PFSK-1 (cell line): ENCODE results near the gene TAMM41.

ENCODE experiments used
- FOXP2 ChIP-seq: optimal IDR thresholded peaks from 2 replicates; pipeline ENCODE3; 2011; ENCODE audit warnings: borderline replicate concordance, control low read depth, inconsistent platforms; ENCODE audit not compliant: insufficient read depth; ENCODE audit errors: extremely low read length, extremely low read depth
- POLR2AphosphoS5 ChIP-seq: IDR thresholded peaks from 2 replicates; pipeline ENCODE4 v1.6.1; 2012; ENCODE audit warnings: low read depth, mild to moderate bottlenecking, control low read depth, low read length, moderate library complexity
- REST ChIP-seq, 2 experiments: IDR thresholded peaks; 2 replicates each; pipeline versions ENCODE4 v1.6.1 to v1.8.0; 2011 to 2012; ENCODE audit warnings: low read depth in 2 of 2, low read length in 2 of 2, control low read depth in 1 of 2, inconsistent platforms in 1 of 2, mild to moderate bottlenecking in 1 of 2, moderate library complexity in 1 of 2; ENCODE audit not compliant: insufficient read depth in 1 of 2
- SIN3A ChIP-seq: IDR thresholded peaks from 2 replicates; pipeline ENCODE4 v1.6.1; 2012; ENCODE audit warnings: mild to moderate bottlenecking, low read length, moderate library complexity, borderline replicate concordance; ENCODE audit not compliant: insufficient read depth
- TAF1 ChIP-seq: IDR thresholded peaks from 2 replicates; pipeline ENCODE4 v1.6.1; 2012; ENCODE audit warnings: low read length, control low read depth, borderline replicate concordance; ENCODE audit not compliant: insufficient read depth

The TAMM41 gene

GRCh38 chr3:11794927-11795326, 51.8 kb downstream of the TAMM41 start:
- TF ChIP-seq REST (IDR thresholded peaks at IDR 0.05; ENCODE audit: insufficient read depth in 1 of 2, low read depth in 2 of 2, low read length in 2 of 2) (no peak), POLR2AphosphoS5 (no peak), SIN3A (no peak), FOXP2 (no peak), TAF1 (no peak)

GRCh38 chr3:11791339-11792200, 55.1 kb downstream of the TAMM41 start:
- no peak for TF ChIP-seq FOXP2

DNA sequence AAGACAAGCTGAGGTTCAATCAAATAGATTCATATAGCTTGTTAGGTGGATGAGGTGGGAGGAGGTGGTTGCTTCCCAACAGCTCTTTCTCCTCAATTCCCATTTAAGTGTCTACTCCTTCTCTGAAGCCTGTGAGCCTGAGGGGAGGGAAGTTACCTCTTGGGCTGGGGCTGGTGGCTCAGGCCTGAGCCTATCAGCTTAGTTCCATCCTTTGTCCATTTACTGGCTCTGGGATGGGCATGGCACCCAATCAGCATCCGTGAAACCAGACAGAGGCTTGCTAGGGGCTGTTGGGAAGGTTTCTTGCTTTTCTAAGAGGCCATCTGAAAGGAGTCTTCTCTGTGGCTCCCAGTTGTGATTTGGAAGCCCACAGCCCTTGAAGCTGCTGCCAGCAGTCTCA, 57.3 kb downstream of the TAMM41 start:
- TF ChIP-seq REST (IDR thresholded peaks at IDR 0.05; ENCODE audit: insufficient read depth in 1 of 2, low read depth in 2 of 2, low read length in 2 of 2) (no peak), FOXP2 (no peak), TAF1 (no peak), SIN3A (no peak), POLR2AphosphoS5 (no peak)

GRCh38 chr3:11784971-11785377, 61.7 kb downstream of the TAMM41 start:
- TF ChIP-seq FOXP2 (no peak), REST (IDR thresholded peaks at IDR 0.05; ENCODE audit: insufficient read depth in 1 of 2, low read depth in 2 of 2, low read length in 2 of 2) (no peak), SIN3A (no peak), TAF1 (no peak)

DNA sequence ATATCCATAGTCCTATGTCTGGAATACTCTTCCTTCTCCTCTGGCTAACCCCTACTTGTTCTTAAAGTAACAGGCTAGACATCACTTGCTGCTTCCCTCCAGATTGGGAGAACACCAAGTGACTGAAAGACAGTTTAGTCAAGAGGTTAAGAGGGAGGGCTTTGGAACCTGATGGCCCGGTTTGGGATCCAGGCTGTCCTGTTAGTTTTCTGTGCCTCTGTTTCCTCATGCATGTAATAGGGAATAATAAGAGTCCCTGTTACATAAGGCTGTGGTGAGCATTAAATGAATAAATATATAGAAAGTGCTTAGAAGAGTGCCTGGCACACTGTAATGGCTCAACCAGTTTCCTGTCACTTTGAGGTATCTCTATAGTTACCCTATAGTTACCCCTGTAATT, 66.3 kb downstream of the TAMM41 start:
- TF ChIP-seq TAF1, result no peak
- no peak for TF ChIP-seq FOXP2
- no peak for TF ChIP-seq SIN3A
- no peak for TF ChIP-seq POLR2AphosphoS5
- no peak for TF ChIP-seq REST (IDR thresholded peaks at IDR 0.05; ENCODE audit: insufficient read depth in 1 of 2, low read depth in 2 of 2, low read length in 2 of 2)
